ENCODE results near the gene SNRPD1.
A peak's percentile ranks its signal among the peaks of the same experiment; 100 is the strongest.
"Not testable (repeated sequence)": the region's sequence is repeated elsewhere in the genome, so short reads cannot be mapped to it uniquely, and the experiment has no call there.

Gene SNRPD1

DNA sequence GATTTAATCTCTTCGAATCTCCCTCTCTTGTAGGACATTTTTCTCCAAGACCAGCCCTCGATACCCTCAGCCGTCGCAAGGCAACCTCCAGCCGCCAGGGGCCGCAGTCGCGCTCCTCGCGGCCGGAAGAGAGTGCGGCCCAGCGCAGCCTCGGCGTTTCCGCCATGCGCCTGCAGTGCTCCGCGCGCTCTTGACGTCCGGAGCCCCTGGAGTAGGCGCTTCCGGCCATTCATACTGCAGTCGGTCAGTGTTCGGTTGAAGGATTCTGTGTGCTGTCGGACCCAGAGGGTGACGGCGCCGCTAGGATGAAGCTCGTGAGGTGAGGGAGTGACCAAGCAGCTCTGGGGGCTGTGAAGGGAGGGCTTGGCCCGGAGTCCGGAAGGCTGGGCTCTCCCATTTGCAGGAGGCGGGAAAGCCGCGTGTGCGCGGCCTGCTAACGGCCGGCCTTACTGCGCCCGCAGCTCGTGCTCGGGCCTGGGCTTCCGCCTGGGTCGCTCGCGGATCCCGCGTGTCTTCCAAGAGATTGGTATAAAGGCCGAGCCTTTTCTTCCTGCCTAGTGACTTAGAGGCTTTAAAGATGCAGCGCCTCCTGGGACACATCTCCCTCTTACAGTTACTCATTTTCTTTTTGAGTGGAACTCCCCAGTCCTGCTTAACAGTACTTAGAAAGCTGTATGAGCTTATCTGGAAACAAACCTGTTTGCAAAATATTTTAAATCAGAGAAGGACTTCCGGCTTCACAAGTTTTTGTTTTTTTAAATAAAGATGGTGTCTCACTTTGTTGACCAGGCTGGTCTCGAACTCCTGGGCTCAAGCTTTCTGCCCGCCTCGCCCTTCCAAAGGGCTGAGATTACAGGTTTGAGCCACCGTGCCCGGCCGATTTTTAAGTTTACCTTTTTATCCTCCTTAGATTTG is at the start of gene SNRPD1:
TSS of gene SNRPD1 (plus strand) at position 190 of the 915 bp plus-strand sequence. CDS start at position 306, 116 bp downstream.
- peak; percentile 9 for DNase-seq

DNA sequence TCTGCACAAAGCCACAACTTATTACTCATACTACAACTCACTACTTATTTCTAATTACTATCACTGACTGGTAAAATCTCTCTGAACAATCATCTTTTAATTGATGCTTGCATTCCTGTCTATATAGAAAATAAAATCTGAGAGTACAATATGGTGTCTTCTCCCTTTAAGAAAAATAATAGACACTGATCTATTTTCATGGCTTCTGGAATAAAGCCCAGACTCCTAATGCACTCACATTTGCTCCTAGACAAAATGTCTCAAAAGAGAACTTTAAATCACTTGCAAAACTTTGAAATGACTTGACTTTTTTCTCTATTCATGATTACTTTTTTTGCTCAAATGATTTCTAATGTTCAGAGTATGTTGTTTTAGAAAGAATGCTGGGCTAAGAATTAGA is 40.3 kb upstream of the SNRPD1 start:
- no peak for DNase-seq

DNA sequence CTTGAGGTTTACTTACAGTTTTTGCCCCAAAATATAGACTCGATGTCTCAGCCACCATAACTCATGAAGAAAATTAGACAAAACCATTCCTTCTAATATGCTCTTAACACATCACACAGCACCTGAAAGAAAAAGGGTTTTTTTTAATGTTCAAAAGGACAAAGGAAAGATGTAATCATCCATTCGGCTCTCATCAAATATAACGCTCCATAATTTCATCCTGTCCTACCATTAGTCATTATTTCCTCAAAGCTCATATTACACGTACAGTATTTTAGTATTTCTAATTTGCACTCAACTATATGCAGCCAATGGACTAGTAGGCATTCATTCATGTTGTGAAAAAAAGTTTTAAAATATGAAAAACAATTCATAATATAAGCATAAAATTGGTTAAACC is 36.5 kb upstream of the SNRPD1 start:
- no peak for DNase-seq

DNA sequence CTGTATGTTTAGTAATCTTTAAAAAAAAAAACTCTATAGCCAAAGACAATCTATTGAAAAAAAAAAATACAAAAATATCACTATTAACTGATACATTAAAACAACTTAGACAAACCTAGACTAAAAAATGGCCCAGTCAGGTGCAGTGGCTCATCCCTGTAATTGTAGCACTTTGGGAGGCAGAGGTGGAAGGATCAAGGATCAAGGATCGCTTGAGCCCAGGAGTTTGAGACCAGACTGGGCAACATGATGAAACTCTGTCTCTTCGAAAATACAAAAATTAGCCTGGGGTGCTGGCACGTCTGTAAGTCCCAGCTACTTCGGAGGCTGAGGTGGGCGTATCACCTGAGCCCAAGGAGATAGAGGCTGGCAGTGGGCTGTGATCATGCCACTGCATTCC is 27.7 kb upstream of the SNRPD1 start:
- no peak for DNase-seq

DNA sequence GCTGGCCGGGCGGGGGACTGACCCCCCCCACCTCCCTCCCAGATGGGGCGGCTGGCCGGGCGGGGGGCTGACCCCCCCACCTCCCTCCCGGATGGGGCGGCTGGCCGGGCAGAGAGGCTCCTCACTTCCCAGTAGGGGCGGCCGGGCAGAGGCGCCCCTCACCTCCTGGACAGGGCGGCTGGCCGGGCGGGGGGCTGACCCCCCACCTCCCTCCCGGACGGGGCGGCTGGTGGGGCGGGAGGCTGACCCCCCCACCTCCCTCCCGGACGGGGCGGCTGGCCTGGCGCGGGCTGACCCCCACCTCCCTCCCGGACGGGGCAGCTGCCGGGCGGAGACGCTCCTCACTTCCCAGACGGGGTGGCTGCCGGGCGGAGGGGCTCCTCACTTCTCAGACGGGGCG is 19.8 kb upstream of the SNRPD1 start:
- DNase-seq: not testable (repeated sequence)

DNA sequence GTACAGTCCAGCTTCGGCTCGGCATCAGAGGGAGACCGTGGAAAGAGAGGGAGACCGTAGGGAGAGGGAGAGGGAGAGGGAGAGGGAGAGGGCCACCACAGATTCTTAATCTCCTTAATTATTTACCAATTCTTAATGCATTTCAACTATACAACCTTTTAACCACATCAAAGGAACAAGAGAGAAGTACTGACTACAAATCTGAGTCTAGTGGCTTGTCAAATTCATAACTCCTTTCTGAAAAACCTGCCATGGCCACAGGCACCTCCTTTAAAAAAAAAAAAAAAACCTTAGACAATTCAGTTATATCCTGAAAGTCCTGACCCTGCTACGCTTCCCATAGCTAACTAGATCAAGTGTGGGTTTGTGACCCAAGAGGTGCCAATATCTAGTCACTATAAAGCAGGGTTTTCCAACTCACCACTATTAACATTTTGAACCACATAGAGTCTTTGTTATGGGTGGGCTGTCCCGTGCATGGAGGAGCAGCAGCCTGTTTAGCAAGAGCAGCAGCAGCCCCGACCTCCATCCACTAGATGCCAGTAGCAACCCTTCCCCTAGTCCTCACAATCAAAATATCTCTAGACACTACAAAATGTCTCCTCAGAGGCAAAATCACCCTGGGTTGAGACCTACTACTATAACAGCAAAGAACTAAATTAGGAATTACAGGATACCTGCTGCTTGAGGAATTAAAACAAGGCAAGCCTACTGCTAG is 18.4 kb upstream of the SNRPD1 start:
- no peak for DNase-seq

DNA sequence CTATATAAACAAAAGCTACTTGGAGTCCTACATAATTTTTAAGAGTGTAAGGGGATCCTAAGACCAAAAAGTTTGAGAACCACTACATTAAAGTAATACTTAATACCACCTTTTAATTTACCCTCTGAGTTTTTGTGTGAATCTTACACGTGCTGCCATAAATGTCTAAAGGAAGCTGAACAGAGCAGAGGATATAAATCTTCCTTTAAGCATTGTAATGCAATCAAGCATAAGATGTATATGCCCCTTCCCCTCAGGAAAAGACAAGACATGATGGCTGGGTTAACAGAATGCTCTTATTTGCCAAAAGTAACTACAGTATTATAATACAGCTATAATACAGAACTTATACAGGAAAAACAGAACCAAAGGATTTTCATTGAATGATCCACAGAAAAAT is 14.5 kb upstream of the SNRPD1 start:
- DNase-seq: no peak

DNA sequence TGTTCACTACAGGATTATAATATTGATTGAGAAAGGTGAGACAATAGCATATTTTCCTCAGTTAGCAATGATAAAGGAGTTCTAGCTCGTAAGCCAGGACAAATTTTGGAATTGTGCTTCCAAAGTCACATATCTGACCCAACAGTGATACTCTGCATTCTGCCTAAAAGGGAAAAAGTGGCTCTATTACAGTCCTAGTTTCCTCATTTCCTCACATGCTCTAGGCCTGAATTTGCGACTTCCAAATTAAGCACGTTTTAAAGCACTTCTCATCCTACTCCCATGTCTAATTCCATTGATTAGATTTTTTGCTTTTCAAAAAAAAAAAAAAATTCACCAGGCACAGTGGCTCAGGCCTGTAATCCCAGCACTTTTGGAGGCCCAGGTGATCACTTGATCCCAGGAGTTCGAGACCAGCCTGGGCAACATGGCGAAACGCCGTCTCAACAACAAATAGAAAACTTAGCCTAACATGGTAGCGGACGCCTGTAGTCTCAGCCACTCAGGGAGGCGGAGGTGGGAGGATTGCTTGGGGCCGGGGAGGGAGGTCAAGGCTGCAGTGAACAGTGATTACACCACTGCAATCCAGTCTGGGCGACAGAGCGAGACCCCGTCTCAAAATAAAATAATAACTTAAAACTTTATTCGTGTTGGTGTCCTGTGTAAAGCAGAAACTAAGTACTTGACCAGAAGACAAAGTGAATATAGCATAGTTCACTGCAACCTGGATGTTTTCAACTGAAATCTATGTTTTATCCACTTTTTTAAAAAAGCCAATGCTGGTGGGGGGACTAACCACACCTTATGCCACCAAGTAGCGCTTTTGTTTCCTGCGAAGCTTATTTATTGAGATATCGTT is 13.2 kb upstream of the SNRPD1 start:
- DNase-seq: no peak

DNA sequence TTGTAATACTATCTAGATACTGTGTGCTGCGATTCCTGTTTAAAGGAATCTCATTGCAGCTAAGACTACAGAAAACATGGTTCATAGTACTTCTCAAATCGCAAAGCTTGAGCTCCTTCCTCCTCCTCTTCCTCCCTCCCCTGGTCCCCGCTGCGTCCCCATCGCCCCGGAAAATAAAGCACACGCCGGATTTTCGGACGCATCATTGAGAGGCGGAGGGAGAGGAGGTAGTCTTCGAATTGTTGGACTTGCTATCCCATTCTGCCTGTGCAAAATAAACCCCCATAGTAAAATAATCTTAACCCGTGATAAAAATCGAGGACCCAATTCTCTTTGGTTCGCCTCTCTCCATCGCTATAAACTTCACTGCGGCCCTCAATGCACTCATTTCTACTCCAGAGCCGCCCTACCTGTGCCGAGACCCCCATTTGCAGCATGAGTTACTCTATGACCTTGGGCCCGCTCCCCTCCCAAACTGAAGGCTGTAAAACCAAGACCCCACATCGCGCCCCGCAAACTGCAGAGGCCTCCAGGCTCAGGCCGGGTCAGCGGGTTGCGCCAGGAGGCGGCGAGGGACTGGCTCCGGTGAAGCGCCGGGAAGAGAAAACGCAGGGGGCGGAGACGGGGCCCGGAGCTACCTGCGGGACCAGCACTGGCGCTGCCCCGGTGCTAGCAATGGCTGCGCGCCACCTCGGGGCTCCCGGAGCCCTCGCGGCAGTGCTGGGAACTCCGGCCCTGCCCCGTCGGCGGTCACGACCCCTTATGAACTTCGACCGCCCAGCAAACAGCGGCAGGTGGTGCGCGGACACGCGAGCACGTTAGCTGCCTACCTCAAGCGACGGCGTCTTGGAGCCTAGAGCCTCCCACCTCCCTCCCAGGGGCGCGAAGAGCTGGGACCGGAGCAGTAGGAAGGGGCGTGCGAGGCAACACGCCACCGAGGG is 12.3 kb upstream of the SNRPD1 start:
- DNase-seq: peak; percentile 15

DNA sequence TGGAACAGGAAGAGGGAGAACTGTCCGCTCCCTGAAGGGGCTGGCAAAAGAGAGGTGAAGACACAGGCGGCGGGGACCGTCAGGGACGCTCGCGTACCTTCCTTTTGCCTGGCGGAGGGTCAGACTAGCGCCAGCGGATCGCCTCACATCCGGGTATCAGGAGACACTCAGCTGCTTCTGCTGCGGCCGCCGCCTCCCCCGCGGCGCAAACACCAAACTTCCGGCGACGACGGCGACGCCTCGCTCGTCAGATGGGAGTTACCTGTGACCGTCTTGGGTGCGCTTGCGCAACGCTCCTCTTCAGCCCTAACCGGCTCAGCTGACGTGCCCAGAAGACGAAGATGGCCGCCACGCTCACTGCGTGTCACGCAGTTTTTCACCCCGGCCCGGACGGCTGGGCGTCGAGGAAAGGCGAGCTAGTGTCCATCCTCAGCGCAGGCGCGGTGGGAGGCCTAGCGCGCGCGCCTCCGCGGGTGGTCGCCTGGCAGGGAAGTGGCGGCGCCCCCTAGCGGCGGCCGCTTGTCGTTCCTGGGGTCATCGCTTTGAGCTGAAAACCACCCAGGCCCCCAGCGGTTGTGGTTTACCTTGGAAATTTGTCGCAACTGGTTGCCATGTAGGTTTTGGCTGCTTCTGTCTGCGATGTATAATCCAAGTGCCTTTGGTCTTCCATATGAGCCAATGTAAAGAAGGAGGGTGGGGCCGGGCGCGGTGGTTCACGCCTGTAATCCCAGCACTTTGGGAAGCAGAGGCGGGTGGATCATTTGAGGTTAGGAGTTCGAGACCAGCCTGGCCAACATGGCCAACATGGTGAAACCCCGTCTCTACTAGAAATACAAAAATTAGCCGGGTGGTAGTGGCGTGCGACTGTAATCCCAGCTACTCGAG is 11.3 kb upstream of the SNRPD1 start, which contains the start of gene ESCO1:
TSS of gene ESCO1 (minus strand) at position 179 of the 885 bp plus-strand sequence. CDS start 25,861 bp downstream, outside the sequence.
- DNase-seq: peak; percentile 99

DNA sequence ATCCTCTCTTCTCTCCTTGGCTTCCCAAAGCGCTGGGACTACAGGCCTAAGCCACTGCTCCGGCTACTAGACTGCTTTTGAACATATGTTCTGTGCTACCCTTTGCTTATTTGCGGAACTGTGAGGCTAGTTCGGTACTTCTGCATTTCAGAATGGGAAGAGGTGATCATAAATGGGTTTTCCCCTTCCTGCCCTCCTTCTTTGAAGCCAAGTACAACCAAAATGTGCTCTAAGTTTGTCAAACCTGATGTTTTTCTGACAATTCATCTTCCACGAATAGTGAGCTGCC is 9.9 kb upstream of the SNRPD1 start:
- DNase-seq: no peak

DNA sequence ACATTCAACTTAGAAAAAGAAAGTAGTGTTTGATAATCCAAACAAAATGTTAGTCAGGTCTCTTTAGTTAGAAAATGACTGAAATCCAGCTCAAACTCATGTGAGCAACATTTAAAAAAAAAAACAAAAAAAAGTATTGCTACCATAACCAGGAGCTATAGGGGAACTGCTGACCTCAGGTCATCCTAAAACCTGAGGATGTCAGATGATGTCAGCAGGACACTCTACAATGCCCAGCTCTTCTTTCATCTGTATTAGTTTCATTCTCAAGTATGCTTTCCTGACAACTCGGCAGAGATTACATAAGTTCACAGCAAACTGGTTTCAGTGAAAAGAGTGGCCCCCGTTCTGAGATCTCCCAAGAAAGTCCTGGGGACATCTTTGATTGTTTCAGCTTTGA is 7.4 kb upstream of the SNRPD1 start:
- DNase-seq: no peak

DNA sequence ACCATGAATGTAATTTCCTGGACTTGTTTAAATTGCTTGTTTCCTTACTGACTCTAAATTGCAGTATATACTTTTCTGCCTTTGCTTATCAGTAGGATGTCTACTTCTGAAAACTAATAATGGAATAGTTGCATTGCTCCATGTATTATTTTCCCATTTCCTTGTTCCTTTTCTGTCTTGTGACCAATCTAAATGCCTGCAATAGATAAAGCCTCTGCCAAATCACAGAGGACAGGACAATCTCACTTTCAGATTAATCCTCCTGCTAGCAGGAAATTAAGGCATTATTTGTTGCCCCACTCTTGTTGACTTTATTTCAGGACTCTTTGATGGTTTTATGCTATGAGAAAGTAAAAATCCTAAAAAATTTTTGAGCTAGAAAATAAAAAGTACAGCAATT is 6.9 kb upstream of the SNRPD1 start:
- DNase-seq: no peak

DNA sequence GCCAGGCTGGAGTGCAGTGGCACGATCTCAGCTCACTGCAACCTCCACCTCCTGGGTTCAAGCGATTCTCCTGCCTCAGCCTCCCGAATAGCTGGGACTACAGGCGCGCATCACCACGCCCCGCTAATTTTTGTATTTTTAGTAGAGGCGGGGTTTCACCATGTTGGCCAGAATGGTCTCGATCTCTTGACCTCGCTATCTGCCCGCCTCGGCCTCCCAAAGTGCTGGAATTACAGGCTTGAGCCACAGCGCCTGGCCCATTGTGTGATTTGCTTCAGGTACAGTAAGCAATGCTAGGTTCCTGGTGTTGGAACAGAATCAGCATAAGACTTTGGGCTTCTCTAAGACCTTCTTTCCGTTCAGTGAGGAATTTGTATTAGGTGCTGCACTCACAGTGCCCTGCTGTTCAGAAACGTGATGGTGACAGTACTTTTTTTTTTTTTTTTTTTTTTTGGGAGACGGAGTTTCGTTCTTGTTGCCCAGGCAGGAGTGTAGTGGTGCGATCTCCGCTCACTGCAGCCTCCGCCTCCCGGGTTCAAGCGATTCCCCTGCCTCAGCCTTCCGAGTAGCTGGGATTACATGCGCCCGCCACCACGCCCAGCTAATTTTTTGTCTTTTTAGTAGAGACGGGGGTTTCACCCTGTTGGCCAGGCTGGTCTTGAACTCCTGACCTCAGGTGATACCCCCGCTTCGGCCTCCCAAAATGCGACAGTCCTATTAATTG is 551 bp upstream of the SNRPD1 start:
- not testable (repeated sequence) for DNase-seq

DNA sequence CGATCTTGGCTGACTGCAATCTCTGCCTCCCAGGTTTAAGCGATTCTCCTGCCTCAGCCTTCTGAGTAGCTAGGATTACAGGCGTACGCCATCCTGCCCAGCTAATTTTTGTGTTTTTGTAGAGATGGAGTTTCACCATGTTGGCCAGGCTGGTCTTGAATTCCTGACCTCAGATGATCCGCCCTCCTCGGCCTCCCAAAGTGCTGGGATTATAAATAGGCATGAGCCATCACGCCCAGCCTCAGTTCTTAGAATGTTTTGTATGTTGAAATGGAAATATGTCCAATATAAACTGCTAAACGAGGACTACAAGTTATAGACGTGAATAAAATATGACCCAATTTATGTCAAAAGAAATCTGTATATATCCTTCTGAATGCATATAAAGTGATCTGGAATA is 9.5 kb downstream of the SNRPD1 start:
- not testable (repeated sequence) for DNase-seq

DNA sequence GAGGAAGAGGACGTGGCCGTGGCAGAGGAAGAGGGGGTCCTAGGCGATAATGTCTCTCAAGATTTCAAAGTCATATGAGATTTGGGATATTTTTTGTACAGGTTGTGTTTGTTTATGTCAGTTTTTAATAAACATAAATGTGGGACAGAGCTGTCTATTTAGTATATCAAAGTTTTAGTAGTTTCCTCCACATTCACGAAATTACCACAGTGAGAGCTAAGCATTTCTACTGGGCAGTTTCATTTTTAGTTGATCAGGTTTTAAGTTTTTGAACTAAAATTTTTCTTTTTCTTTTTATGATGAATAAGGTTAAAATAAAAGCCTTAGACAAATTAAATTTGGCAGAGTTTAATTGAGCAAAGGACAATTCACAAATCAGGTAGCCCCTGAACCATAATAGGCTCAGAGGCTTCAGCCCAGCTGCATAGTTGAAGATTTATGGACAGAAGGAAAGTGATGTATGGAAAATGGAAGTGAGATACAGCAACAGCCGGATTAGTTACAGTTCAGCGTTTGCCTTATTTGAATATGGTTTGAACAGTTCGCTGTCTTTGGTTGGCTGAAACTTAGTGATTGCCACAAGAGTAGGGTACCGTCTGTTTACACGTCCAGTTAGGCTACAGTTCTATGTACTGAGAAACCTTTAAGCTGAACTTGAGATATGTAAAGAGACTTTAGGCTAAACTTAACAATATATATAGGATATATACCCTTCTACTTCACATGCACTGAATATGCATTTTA is 17.1 kb downstream of the SNRPD1 start:
- no peak for DNase-seq

DNA sequence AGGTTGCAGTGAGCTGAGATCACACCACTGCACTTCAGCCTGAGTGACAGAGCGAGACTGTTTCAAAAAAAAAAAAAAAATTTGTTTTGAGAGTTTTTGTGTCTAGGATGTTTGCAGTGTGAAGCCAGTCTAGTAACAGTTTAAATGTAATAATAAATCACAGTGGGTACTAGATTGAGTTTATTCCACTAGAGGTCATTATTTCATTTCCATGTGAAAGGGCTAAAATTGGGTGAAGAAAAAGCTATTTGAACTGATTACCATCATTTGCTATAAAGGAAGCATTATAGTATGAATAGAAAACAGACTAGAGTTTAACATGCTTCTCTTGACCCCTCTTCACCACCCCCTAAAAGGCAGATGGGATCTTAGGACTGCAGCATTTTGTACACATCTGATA is 20.3 kb downstream of the SNRPD1 start:
- DNase-seq: no peak

DNA sequence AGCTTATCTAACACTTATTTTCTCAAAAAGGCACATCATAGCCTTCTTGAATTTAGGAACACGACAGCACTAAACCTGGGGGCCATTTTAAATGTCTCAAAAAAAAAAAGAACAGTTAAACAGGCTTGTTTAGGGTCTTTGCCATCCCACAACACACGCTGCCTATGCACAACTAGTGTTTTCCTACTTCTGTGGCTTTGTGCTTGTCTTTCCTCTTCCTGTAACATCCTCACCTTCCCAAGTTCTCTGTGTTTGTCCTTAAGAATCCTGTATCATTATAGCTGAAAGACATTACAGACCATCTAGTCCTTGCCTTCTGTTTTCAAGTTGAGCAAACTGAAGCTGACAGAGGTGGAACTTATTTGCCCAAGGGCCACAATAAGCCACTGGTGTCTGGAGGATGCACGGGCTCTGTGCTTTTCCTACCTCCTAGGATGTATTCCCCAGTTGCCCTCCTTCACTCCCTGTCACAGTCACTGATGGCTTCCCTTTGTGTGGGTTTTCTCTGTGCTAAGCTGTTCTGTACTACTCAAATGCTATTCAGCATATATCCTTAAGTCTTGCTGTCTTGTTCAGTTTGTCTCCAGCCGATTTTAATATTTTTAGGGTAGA is 22.6 kb downstream of the SNRPD1 start:
- DNase-seq: no peak

DNA sequence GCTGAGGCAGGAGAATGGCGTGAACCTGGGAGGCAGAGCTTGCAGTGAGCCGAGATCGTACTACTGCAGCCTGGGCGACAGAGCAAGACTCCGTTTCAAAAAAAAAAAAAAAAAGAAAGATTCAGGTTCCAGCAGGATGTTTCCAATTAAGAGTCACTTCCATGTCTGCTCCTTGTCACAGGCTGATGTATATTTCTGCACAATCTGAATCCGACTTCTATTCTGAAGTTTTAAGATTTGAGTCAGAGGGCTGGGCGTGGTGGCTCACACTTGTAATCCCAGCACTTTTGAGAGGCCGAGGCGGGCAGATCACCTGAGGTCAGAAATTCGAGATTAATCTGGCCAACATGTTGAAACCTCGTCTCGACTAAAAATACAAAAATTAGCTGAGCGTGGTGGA is 24.7 kb downstream of the SNRPD1 start:
- DNase-seq: no peak
